ENCODE data around the gene BMERB1.
"Not testable (repeated sequence)": the region's sequence is repeated elsewhere in the genome, so short reads cannot be mapped to it uniquely, and the experiment has no call there.

BMERB1 gene

DNA sequence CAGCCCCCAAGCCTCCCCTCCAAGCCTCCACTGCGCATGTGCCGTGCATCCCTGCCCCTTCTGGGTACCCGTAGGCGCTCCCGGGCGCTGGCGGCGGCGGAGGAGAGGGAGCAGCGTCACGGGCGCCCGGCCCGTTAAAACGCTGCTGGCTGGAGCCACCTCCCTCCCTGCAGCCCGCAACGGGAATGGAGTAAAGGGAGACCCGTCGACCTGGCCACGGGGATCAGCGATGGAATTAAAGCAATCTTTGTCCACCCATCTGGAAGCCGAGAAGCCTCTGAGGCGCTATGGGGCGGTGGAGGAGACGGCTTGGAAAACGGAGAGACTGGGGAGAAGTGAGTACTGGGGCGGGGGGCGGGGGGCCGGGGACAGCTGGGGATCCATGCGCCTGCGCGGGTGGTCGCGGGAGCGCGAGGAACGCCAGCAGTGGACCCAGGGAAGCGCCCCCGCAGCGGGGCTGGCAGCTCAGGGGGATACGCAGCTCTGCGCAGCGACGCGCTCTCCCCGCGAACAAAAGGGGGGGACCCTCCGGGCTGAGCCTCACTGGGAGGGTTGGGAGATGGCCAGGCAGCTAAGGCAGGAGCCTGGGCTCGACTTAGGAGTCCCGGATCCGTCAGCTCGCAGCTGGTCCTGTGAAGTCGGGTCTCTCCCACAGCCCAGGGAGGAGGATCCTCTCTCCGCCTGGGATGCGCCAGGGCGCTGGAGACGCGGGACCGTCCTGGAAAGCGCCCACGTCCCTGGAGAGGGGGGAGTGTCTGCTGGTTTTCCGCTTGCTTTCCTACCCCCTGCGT, at the start of gene BMERB1:
BMERB1 (plus strand) TSS at position 164 of the 791 bp plus-strand sequence; CDS start at position 230, 66 bp downstream.
- DNase-seq = peak; percentile 85

DNA sequence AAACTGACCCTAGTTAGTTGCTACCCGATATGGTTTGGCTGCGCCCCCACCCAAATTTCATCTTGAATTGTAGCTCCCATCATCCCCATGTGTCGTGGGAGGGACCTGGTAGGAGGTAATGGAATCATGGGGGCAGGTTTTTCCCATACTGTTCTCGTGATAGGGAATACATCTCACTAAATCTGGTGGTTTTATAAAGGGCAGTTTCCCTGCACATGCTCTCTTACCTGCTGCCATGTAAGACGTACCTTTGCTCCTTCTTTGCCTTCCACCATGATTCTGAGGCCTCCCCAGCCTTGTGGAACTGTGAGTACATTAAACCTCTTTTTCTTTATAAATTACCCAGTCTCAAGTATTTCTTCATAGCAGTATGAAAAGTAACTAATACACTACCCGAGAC, 46.3 kb upstream of the BMERB1 start:
- not testable (repeated sequence) for DNase-seq

DNA sequence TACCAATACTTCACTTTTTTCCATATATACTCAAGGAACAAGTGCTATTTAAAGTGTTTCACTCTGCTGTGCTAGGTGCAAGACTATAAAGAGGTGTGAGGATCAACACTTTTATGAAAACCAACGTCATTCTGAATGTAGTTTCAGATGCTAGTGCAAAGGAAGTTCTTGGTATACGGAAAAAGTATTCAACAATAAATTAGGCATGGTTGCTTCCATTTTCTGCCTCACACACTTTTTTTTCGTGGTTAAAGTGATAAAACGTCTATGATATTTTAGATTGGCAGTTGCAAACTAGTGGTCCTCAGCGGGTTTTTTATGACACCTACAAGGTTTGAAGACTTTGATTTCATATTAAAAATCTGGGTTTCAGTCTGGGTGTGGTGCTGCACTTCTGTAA, 44.5 kb upstream of the BMERB1 start:
- DNase-seq = not testable (repeated sequence)

DNA sequence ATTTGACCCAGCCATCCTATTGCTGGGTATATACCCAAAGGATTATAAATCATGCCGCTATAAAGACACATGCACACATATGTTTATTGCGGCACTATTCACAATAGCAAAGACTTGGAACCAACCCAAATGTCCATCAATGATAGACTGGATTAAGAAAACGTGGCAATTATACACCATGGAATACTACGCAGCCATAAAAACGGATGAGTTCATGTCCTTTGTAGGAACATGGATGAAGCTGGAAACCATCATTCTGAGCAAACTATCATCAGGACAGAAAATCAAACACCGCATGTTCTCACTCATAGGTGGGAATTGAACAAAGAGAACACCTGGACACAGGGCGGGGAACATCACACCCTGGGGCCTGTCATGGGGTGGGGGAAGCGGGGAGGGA, 41.4 kb upstream of the BMERB1 start:
- DNase-seq = not testable (repeated sequence)

DNA sequence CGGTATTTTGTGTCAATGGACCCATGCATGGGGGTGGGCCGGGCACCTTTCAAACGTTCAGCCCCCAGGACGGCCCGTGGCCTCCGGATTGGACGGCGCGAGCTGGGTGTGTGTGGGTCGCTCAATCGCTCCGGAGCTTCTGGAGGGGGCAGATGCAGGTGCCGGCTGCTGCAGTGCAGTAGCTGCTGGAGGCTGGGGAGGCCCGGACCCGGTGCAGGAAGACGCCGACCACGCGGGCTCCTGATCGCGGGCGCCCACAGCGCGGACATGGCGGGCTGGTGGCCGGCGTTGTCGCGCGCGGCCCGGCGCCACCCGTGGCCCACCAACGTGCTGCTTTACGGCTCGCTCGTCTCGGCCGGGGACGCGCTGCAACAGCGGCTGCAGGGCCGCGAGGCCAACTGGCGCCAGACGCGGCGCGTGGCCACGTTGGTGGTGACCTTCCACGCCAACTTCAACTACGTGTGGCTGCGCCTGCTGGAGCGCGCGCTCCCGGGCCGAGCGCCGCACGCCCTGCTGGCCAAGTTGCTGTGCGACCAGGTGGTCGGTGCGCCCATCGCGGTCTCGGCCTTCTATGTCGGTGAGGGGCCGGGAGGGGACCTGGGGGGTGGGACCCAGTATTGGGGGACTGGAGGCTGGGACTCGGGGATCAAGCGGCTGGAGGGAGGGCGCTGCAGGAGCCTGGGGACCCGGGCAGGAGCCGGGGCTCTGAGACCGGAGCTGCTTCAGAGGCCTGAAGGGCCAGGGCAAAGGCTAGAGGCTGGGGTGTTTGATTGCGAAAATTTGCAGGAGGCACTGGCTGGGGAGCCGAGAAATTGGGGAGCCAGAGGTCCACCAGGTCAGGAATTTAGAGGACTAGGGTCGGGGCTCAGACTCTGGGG, 38.5 kb upstream of the BMERB1 start, which contains the start of gene MPV17L:
MPV17L (plus strand) TSS at position 124 of the 878 bp plus-strand sequence; CDS start at position 268, 144 bp downstream.
- DNase-seq = peak; percentile 43

DNA sequence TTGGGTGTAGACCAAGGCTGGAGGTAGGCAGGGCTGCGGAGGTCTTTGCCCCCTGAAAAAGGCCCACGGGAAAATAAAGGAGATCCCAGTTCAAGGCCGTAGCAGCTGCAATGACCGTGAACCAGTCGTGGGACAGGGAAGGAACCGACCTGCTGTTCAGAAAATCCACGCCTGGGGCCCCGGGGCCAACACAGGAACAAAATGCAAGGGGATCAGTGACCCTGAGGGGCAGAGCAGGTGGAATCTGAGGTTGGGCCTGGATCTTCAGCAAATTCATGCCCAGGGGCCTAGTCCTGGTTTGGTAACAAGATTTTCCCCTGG, 37.9 kb upstream of the BMERB1 start:
- not testable (repeated sequence) for DNase-seq

DNA sequence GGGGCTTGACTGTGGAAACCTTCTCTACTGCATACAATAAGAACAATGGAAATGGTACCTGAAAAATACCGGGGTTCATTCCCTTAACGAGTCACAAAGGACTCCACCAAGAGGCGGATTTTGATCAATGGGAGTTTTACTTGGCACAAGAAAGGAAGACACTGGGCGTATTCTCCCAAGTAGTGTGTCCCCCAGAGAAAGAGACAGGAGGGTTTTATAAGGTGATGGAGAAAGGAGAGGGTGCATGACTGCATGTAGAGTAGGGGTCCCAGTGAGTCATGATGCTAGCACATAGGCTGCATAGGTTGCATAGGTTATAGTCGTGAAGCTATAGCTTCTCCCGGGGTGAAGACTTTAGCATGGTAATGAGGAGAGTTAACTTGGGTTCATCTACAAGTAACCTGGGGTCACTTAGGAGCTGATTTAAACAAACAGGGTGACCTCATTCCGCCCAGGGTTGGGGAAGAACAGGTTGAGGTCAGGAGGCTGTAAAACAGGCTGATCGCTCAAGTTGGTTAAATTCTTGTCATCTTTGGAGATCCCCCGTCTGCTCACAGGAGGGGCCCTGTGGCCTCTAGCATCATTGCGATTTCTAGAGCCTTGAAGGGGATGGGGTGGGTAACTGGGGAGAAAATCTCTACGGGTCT, 37.3 kb upstream of the BMERB1 start:
- DNase-seq = no peak

DNA sequence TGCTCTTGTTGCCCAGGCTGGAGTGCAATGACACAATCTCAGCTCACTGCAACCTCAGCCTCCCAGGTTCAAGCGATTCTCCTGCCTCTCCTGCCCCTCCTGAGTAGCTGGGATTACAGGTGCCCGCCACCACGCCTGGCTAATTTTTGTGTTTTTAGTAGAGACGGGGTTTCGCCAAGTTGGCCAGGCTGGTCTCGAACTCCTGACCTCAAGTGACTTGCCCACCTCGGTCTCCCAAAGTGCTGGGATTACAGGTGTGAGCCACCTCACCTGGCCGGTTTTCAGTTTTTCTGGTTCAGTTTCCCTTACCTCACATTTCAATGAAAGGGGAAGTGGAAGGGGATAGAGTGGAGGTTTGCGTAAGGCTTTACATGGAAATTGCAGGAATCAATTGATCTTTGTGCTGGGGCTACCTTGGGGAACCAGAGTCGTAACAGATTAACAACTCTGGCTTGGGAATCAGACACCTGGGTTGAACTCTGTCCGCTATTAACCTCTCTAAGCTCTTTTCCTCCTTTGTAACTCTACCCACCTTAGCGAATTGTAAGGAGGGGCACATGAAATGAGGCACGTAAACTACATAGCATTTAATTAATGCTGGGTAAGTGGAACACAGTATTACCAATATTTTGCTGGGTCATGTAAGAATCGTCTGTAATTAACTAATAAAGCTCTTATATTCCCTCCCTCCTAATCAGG, 35.6 kb upstream of the BMERB1 start:
- DNase-seq = no peak

DNA sequence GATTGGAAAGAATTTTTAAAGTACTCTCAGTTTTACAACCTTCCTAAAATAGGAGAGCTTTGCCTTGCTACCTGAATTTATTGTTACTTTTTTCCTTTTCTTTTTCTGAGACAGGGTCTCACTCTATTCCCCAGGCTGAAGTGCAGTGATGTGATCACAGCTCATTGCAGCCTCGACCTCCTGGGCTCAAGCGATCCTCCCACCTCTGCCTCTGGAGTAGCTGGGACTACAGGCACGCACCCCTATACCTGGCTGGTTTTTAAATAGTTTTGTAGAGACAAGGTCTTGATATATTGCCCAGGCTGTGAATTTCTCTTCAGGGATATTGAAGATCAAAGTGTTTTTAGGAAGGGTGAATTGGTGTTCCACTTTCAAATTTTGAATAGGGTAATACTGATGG, 35.1 kb upstream of the BMERB1 start:
- DNase-seq = no peak

DNA sequence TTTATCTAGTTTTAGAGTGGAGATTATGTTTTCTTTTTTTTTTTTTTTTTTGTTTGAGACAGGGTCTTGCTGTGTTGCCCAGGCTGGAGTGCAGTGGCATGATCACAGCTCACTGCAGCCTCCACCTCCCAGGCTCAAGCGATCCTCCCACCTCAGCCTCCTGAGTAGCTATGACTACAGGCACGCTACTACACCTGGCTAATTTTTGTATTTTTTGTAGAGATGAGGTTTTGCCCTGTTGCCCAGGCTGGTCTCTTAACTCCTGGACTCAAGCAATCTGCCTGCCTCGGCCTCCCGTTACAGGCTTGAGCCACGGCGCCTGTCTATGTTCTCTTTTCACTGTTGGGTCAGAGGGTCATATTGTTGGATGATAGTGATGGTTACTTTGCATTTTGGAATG, 34.1 kb upstream of the BMERB1 start:
- DNase-seq = not testable (repeated sequence)

DNA sequence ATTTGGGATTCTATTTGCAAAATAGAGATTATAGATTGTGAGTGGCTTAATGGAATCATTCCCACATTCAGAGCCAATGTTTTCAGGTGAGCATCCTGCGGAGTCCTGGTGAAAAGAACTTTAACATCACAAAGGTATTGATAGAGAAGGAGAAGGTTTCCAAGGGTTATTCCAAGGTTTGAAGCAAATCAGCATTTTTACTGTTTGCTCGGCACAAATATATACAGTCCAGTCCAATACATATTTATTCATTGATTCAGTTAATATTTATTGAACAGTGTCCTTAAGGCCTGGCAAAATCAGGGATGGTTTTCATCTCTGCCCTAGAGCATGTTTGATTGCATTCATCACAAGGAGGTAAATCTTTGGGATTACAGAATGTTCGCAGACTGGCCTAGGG, 32.4 kb upstream of the BMERB1 start:
- no peak for DNase-seq

DNA sequence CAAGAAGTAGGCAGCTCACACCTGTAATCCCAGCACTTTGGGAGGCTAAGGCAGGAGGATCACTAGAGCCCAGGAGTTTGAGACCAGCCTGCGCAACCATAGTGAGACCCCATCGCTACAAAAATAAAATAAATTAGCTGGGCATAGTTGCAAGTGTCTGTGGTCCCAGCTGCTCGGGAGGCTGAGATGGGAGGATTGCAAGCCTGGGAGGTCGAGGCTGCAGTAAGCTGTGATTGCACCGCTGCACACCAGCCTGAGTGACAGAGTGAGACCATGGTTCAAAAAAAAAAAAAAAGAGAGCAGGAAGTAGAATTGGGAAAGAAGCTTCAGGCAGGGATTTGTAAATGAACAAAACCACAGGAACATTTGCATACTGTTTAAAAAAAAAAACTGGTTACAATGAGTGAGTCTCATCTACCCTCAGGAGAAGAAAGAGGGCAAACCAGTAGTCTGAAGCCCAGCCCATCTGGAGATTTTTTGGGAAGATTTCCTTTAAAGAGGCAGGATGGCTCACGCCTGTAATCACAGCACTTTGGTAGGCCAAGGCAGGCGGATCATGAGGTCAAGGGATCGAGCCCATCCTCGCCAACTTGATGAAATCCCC, 30.9 kb upstream of the BMERB1 start:
- DNase-seq = no peak

DNA sequence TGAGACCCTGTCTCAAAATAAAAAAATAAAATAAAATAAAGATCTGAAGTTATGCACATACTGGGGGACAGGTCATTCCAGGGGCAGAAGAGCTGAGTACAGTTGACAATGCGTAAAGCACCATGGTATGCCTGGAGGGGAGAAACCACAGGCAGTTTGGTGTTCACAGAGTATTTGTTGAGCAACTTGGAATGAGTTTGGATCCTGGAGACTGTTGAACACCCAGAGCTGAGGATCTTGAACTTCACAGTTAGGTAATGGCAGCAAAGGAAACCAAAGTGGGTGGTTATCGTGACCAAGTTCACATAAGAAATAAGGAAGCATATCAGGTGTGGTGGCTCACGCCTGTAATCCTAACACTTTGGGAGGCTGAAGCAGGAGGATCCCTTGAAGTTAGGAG, 30.3 kb upstream of the BMERB1 start:
- not testable (repeated sequence) for DNase-seq

DNA sequence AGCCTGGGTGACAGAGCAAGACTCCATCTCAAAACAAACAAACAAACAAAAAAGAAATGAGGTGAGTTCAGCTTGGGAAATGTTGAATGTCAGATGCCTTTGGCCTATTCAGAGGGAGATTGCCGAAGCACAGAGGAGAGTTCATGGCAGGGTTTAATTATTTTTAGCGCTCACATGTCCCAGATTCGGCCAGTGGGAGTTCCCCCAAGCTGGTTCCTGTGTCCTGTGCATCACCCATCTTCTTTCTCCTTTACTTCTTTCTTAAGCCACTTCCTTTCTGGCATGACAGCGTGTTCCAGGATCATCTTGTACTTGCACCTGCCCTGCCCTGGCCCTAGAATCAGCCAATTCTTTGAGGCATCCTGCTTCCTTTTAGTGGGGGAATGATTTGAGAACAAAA, 29.6 kb upstream of the BMERB1 start:
- DNase-seq = no peak

DNA sequence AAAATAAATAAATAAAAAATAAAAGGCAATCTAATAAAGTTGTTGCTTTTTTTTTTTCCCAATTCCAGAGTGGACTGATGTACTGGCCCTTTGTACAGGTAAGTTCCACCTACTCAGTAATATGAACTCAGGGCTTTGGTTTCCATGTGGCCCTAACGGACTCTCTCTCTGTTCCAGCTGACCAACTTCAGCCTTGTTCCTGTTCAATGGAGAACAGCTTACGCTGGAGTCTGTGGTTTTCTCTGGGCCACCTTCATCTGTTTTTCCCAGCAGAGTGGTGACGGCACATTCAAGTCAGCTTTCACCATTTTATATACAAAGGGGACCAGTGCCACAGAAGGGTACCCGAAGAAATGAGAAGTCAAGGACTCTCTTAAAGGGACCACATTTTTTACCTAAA, 26.6 kb upstream of the BMERB1 start:
- not testable (repeated sequence) for DNase-seq

DNA sequence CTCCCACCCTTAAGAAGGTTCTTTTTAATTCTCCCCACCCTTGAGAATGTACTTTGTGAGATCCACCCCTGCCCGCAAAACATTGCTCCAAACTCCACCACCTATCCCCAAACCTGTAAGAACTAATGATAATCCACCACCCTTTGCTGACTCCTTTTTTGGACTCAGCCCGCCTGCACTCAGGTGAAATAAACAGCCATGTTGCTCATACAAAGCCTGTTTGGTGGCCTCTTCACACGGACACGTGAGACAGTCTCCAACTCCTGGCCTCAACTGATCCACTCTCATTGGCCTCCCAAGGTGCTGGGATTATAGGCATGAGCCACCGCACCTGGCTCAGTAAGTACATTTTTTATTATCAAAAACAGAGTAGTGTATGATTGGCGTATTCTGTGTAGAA, 24.9 kb upstream of the BMERB1 start:
- DNase-seq = not testable (repeated sequence)

DNA sequence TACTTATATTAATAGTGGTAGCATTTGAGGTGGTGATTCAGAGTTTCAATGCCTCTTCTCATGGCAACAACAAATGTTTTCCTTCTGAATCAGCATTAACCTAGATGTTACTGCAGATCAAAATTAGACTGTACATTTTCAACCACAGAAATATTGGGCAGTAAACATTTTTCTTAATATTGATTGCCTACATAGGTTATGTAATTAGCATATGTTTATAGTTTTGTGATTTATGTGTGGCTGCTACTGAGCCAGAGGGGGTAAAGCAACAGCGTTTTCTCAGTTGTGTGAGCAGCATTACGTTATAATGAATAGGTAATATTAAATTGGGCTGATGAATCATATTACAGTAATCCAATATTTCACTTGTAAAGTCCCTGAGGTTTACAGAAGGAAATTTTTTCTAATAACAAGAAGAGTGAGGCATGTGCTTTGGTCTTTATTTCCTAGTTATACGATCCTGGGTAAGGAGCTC, 18.8 kb upstream of the BMERB1 start:
- DNase-seq = no peak

DNA sequence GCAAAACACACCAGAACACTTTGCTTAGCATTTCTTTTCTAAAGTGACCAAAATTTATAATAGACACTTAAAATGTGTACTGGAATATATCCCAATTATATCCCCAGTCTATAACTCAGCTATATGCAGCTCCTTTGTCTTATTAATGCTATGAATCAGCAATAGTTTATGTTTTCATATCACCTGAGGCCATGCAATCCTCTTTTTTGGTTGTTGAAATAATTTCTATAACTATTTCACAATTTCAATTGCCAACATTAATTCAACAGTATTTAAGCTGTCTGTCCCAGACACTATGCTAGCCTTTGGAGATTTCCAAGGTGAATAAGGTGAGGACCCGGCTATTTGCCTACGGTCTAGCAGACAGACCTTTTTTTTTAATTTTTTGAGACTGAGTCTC, 17.2 kb upstream of the BMERB1 start:
- no peak for DNase-seq

DNA sequence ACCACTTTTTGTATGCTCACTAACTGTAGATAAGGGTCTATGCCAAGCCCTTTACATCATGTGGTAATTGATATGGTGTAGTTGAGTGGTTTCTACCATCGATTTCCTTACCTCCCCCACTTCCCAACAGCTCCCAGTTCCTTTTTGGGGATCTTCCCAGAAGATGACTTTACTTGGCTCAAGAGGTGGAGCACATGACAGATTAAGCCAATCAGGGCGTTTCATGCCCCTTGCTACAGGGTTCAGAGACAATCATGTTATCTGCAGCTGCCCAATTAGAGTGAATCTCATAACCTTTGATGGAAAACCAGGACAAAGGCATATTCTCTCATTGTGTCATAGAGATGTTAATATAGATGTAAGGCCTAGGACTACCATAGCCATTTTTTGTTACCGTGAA, 16.2 kb upstream of the BMERB1 start:
- no peak for DNase-seq

DNA sequence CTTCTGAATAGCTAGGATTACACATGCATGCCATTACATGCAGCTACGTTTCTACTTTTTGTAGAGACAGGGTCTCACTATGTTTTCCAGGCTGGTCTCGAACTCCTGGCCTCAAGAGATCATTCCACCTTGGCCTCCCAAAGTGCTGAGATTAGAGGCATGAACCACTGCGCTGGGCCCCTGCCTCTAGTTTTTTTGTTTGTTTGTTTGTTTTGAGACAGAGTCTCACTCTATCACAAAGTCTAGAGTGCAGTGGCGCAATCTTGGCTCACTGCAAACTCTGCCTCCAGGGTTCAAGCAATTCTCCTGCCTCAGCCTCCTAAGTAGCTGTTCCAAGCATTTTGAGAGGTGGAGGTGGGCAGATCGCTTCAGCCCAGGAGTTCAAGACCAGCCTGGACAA, 12.7 kb upstream of the BMERB1 start:
- not testable (repeated sequence) for DNase-seq

DNA sequence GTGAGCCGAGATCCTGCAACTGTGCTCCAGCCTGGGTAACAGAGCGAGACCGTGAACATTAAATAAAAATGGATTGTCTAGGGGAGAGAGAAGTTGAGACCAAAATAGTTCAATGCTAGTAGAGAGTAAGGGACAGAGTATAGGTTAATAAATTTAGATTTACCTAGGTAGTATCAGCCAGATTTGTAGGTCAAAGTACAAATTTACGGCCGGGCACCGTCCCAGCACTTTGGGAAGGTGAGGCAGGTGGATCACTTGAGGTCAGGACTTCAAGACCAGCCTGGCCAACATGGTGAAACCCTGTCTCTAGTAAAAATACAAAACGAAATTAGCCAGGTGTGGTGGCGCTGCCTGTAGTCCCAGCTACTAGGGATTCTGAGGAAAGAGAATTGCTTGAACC, 12.2 kb upstream of the BMERB1 start:
- DNase-seq = no peak

DNA sequence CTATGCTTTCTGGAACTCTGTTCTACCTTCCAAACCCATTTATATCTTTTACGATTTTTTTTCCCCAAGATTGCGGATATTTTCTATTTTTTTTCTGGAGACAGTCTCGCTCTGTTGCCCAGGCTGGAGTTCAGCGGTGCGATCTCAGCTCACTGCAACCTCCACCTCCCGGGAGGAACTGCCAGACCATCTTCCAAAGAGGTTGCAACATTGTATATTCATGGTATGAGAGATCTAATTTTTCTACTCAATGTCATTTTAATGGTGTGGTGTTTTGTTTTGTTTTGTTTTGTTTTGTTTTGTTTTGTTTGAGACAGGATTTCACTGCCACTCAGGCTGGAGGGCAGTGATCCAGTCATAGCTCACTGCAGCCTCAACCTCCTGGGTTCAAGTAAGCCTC, 8.5 kb upstream of the BMERB1 start:
- no peak for DNase-seq

Measured in stimulated activated CD8-positive, alpha-beta memory T cell treated with anti-CD3 and anti-CD28 coated beads, Interleukin-4, amount 100 ng/mL, for 48 hours (primary cell).